Measurements from ENCODE around the gene AP2B1.
"Not testable (repeated sequence)": the region's sequence is repeated elsewhere in the genome, so short reads cannot be mapped to it uniquely, and the experiment has no call there.

The AP2B1 gene

DNA sequence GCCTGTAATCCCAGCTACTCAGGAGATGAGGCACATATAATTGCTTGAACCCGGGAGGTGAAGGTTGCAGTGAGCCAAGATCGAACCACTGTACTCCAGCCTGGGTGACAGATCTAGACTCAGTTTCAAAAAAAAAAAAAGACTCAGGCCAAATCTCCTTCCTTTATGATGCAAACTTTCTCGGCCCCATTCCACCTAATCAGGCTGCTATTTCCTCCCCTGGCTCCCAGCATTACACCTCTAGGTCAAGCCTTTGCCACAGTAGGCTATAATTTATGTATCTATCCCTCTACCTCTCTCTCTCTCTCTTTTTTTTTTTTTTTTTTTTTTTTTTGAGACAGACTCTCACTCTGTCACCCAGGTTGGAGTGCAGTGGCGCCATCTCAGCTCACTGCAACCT lies 164.4 kb downstream of the AP2B1 start:
- H2AK5ac ChIP-seq (ENCODE audit: low read length, severe bottlenecking); H3K36me3 ChIP-seq (ENCODE audit: control insufficient read depth in 1 of 2, insufficient read depth in 2 of 2, low read depth in 1 of 2, low read length in 2 of 2); H2BK12ac ChIP-seq (ENCODE audit: low read length in 2 of 2); H3K4me3 ChIP-seq (ENCODE audit: insufficient read depth in 1 of 2, low read depth in 1 of 2, low read length in 2 of 2); H3K23ac ChIP-seq (ENCODE audit: low read length in 2 of 2); H2BK15ac ChIP-seq (ENCODE audit: low read depth, poor library complexity, severe bottlenecking); H3K27ac ChIP-seq (ENCODE audit: low read length, poor library complexity, severe bottlenecking); H2BK5ac ChIP-seq (ENCODE audit: low read depth, low read length, poor library complexity, severe bottlenecking); H3K4me2 ChIP-seq (ENCODE audit: low read length, poor library complexity, severe bottlenecking); DNase-seq; H4K8ac ChIP-seq (ENCODE audit: low read length); H3K14ac ChIP-seq (ENCODE audit: low read length in 2 of 2); H4K91ac ChIP-seq (ENCODE audit: low read length); H3K79me1 ChIP-seq (replicated peaks; ENCODE audit: low read length, poor library complexity, severe bottlenecking); H3K9ac ChIP-seq (ENCODE audit: low read length); H2BK120ac ChIP-seq (ENCODE audit: low read depth, low read length); H3K18ac ChIP-seq (ENCODE audit: low read depth in 1 of 2, low read length in 2 of 2); H3K4ac ChIP-seq (ENCODE audit: low read depth in 1 of 2, low read length in 2 of 2); H2AFZ ChIP-seq (ENCODE audit: low read depth, low read length); H3K9me3 ChIP-seq (ENCODE audit: control insufficient read depth, low read length); H3K4me1 ChIP-seq (ENCODE audit: control insufficient read depth, insufficient read depth, low read depth, low read length): not testable (repeated sequence)
- WGBS, result 75% methylated on average over 3 of the region's 4 CpGs
- H3K27me3 ChIP-seq (ENCODE audit: control insufficient read depth in 1 of 2, insufficient read depth in 1 of 2, low read length in 2 of 2), result peaks cover 54 to 70% of the 10 kb centered on the region in 2 experiments

GRCh38 chr17:35752471-35752870 lies 165.3 kb downstream of the AP2B1 start:
- Histone ChIP-seq H3K36me3 (ENCODE audit: control insufficient read depth in 1 of 2, insufficient read depth in 2 of 2, low read depth in 1 of 2, low read length in 2 of 2) (no peaks in the 10 kb centered on the region), H3K9ac (ENCODE audit: low read length) (no peak overlapping the region), H3K14ac (ENCODE audit: low read length in 2 of 2) (no peak overlapping the region), H3K4ac (ENCODE audit: low read depth in 1 of 2, low read length in 2 of 2) (no peak overlapping the region), H3K79me1 (replicated peaks; ENCODE audit: low read length, poor library complexity, severe bottlenecking) (no peaks in the 10 kb centered on the region), H2BK120ac (ENCODE audit: low read depth, low read length) (no peak overlapping the region), H4K91ac (ENCODE audit: low read length) (no peak overlapping the region), H3K18ac (ENCODE audit: low read depth in 1 of 2, low read length in 2 of 2) (no peak overlapping the region), H3K9me3 (ENCODE audit: control insufficient read depth, low read length) (no peaks in the 10 kb centered on the region), H3K23ac (ENCODE audit: low read length in 2 of 2) (no peak overlapping the region), H3K4me3 (ENCODE audit: insufficient read depth in 1 of 2, low read depth in 1 of 2, low read length in 2 of 2) (no peak overlapping the region), H4K8ac (ENCODE audit: low read length) (no peak overlapping the region), H3K27me3 (ENCODE audit: control insufficient read depth in 1 of 2, insufficient read depth in 1 of 2, low read length in 2 of 2) (peaks cover 54 to 64% of the 10 kb centered on the region in 2 experiments), H2BK15ac (ENCODE audit: low read depth, poor library complexity, severe bottlenecking) (peak overlapping the region; percentile 34), H2AFZ (ENCODE audit: low read depth, low read length) (no peak overlapping the region), H2BK12ac (ENCODE audit: low read length in 2 of 2) (no peak overlapping the region), H3K27ac (ENCODE audit: low read length, poor library complexity, severe bottlenecking) (no peak overlapping the region), H3K4me2 (ENCODE audit: low read length, poor library complexity, severe bottlenecking) (no peak overlapping the region), H3K4me1 (ENCODE audit: control insufficient read depth, insufficient read depth, low read depth, low read length) (peaks cover 4% of the 10 kb centered on the region), H2AK5ac (ENCODE audit: low read length, severe bottlenecking) (no peak overlapping the region), H2BK5ac (ENCODE audit: low read depth, low read length, poor library complexity, severe bottlenecking) (no peak overlapping the region)
- no peak for DNase-seq
- 87% methylated on average over 16 of the region's 16 CpGs for WGBS

DNA sequence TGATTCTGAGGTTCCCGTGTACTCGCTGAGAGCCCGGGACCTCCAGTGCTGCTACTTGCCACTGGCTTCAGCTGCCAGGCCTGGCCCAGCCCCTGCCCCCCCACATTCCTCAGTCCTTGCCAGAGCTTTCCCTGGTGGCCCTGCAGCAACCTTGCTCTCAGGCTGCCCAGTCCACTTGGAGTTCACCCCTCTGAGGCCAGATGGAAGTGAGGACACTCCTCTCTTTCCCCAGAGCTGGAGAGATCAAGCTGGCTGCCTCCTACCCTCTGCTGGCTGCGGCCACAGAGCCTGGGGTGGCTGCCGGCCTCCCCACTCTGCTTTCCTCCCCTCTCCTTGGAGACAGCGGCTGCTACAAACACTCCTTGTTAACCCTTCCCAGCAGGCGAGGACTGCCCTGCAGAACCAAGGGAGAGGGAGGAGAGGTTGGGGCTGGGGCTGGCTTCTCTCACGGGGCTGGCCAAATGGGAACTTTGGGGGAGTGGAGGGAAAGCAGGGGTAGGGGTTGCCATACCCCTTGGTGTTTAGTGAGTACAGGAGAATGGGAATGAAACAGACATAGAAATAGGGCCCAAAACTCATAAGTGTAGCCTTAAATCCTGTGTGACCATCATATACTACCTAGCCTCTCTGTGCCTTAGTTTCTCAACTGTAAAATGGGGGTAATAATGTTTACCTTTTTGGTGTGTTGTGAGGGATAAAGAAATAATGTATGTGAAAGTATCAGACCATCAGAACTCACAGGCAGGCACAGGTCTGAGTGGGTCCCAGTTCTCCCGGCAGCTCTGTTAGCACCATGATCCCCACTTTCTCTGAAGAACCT lies 166.0 kb downstream of the AP2B1 start, which contains the start of gene GAS2L2:
Gene GAS2L2 (minus strand): TSS at position 295 of the 820 bp plus-strand sequence. CDS start 389 bp downstream, outside the sequence.
- H3K4me2 ChIP-seq (ENCODE audit: low read length, poor library complexity, severe bottlenecking), result no peak within 1 kb of the TSS
- H3K18ac ChIP-seq (ENCODE audit: low read depth in 1 of 2, low read length in 2 of 2), result no peak within 1 kb of the TSS
- H3K36me3 ChIP-seq (ENCODE audit: control insufficient read depth in 1 of 2, insufficient read depth in 2 of 2, low read depth in 1 of 2, low read length in 2 of 2), result no peaks in the 10 kb centered on the region
- no peaks in the 10 kb centered on the region for H3K79me1 ChIP-seq (replicated peaks; ENCODE audit: low read length, poor library complexity, severe bottlenecking)
- no peak within 1 kb of the TSS for H3K27ac ChIP-seq (ENCODE audit: low read length, poor library complexity, severe bottlenecking)
- no peak within 1 kb of the TSS for H4K8ac ChIP-seq (ENCODE audit: low read length)
- H4K91ac ChIP-seq (ENCODE audit: low read length), result no peak within 1 kb of the TSS
- no peak within 1 kb of the TSS for H3K14ac ChIP-seq (ENCODE audit: low read length in 2 of 2)
- no peak within 1 kb of the TSS for H3K4ac ChIP-seq (ENCODE audit: low read depth in 1 of 2, low read length in 2 of 2)
- peaks cover 4% of the 10 kb centered on the region for H3K4me1 ChIP-seq (ENCODE audit: control insufficient read depth, insufficient read depth, low read depth, low read length)
- H3K9me3 ChIP-seq (ENCODE audit: control insufficient read depth, low read length), result no peaks in the 10 kb centered on the region
- no peak within 1 kb of the TSS for H2BK120ac ChIP-seq (ENCODE audit: low read depth, low read length)
- no peak within 1 kb of the TSS for H3K4me3 ChIP-seq (ENCODE audit: insufficient read depth in 1 of 2, low read depth in 1 of 2, low read length in 2 of 2)
- no peak within 1 kb of the TSS for H2AFZ ChIP-seq (ENCODE audit: low read depth, low read length)
- peak within 1 kb of the TSS; percentile 34 for H2BK15ac ChIP-seq (ENCODE audit: low read depth, poor library complexity, severe bottlenecking)
- peaks cover 49 to 61% of the 10 kb centered on the region in 2 experiments for H3K27me3 ChIP-seq (ENCODE audit: control insufficient read depth in 1 of 2, insufficient read depth in 1 of 2, low read length in 2 of 2)
- H2BK5ac ChIP-seq (ENCODE audit: low read depth, low read length, poor library complexity, severe bottlenecking), result no peak within 1 kb of the TSS
- H2AK5ac ChIP-seq (ENCODE audit: low read length, severe bottlenecking), result no peak within 1 kb of the TSS
- 74% methylated on average over 8 of the region's 9 CpGs for WGBS
- no peak within 1 kb of the TSS for H3K23ac ChIP-seq (ENCODE audit: low read length in 2 of 2)
- H3K9ac ChIP-seq (ENCODE audit: low read length), result no peak within 1 kb of the TSS
- no peak for DNase-seq
- no peak within 1 kb of the TSS for H2BK12ac ChIP-seq (ENCODE audit: low read length in 2 of 2)

- Histone ChIP-seq H3K4me2 (ENCODE audit: low read length, poor library complexity, severe bottlenecking) (no peak overlapping the region), H3K79me1 (replicated peaks; ENCODE audit: low read length, poor library complexity, severe bottlenecking) (no peaks in the 10 kb centered on the region), H3K4me1 (ENCODE audit: control insufficient read depth, insufficient read depth, low read depth, low read length) (no peaks in the 10 kb centered on the region), H3K18ac (ENCODE audit: low read depth in 1 of 2, low read length in 2 of 2) (no peak overlapping the region), H3K27me3 (ENCODE audit: control insufficient read depth in 1 of 2, insufficient read depth in 1 of 2, low read length in 2 of 2) (peaks cover 26 to 58% of the 10 kb centered on the region in 2 experiments), H4K91ac (ENCODE audit: low read length) (no peak overlapping the region), H2BK15ac (ENCODE audit: low read depth, poor library complexity, severe bottlenecking) (no peak overlapping the region), H3K36me3 (ENCODE audit: control insufficient read depth in 1 of 2, insufficient read depth in 2 of 2, low read depth in 1 of 2, low read length in 2 of 2) (no peaks in the 10 kb centered on the region), H4K8ac (ENCODE audit: low read length) (no peak overlapping the region), H2BK120ac (ENCODE audit: low read depth, low read length) (no peak overlapping the region), H2AK5ac (ENCODE audit: low read length, severe bottlenecking) (no peak overlapping the region), H3K9ac (ENCODE audit: low read length) (no peak overlapping the region), H2BK5ac (ENCODE audit: low read depth, low read length, poor library complexity, severe bottlenecking) (no peak overlapping the region), H3K4me3 (ENCODE audit: insufficient read depth in 1 of 2, low read depth in 1 of 2, low read length in 2 of 2) (no peak overlapping the region), H3K14ac (ENCODE audit: low read length in 2 of 2) (no peak overlapping the region), H2BK12ac (ENCODE audit: low read length in 2 of 2) (no peak overlapping the region), H3K4ac (ENCODE audit: low read depth in 1 of 2, low read length in 2 of 2) (no peak overlapping the region), H3K27ac (ENCODE audit: low read length, poor library complexity, severe bottlenecking) (no peak overlapping the region), H3K9me3 (ENCODE audit: control insufficient read depth, low read length) (no peaks in the 10 kb centered on the region), H3K23ac (ENCODE audit: low read length in 2 of 2) (no peak overlapping the region), H2AFZ (ENCODE audit: low read depth, low read length) (no peak overlapping the region)
- DNase-seq, result no peak
Measured at GRCh38 chr17:35757243-35757642, 170.1 kb downstream of the AP2B1 start.
